CD4-positive, alpha-beta memory T cell (primary cell): ENCODE results near the gene NDUFC2. TPM values are rescaled to one million over a fixed set of nuclear protein-coding genes. Genes with fewer than 3 reads are reported as not detected.
"Not testable (repeated sequence)": the region's sequence is repeated elsewhere in the genome, so short reads cannot be mapped to it uniquely, and the experiment has no call there.

ENCODE experiments used
- CTCF ChIA-PET: fragments of 350-600 bp; sonication (Branson Sonifier 250); formaldehyde crosslinking; loops from one replicate; lab custom pipeline; 2021; ENCODE audit warnings: inconsistent platforms; ENCODE audit not compliant: partially characterized antibody; lab: Charles Lee
- POLR2A ChIA-PET: fragments of 350-600 bp; sonication (Branson Sonifier 250); formaldehyde crosslinking; loops from one replicate; lab custom pipeline; 2021; ENCODE audit not compliant: partially characterized antibody; lab: Charles Lee
- DNase-seq, 5 donors: peaks; one replicate each; pipeline versions ENCODE4 v3.0.0 to v3.0.0-alpha.2; 2020 to 2022; ENCODE audit warnings: mixed read lengths in 1 of 5
- H3K27ac ChIP-seq: one replicate; pipeline ENCODE4 v1.7.0; 2013; ENCODE audit warnings: low read depth, low read length
- H3K27me3 ChIP-seq: 2 replicates; pipeline ENCODE4 v1.7.0; 2013; ENCODE audit warnings: mild to moderate bottlenecking, low read length, moderate library complexity; ENCODE audit not compliant: insufficient read depth
- H3K36me3 ChIP-seq: 2 replicates; pipeline ENCODE4 v1.7.0; 2013; ENCODE audit warnings: mild to moderate bottlenecking, low read length, moderate library complexity; ENCODE audit not compliant: insufficient read depth
- H3K4me1 ChIP-seq: 2 replicates; pipeline ENCODE4 v1.7.0; 2013; ENCODE audit warnings: mild to moderate bottlenecking, low read length, moderate library complexity; ENCODE audit not compliant: insufficient read depth
- H3K4me3 ChIP-seq, 2 donors: one replicate each; pipeline ENCODE4 v1.7.0; 2013; ENCODE audit warnings: low read length in 2 of 2, mild to moderate bottlenecking in 1 of 2
- H3K9me3 ChIP-seq, 2 donors: one replicate each; pipeline ENCODE4 v1.7.0; 2013; ENCODE audit warnings: low read length in 2 of 2, control low read depth in 1 of 2; ENCODE audit not compliant: control insufficient read depth in 1 of 2
- H3K27ac Mint-ChIP-seq, 7 donors: one replicate each; pipeline ENCODE4 v1.8.0; 2020 to 2021; ENCODE audit warnings: mixed read lengths in 7 of 7, mild to moderate bottlenecking in 6 of 7, inconsistent platforms in 3 of 7, moderate library complexity in 3 of 7
- H3K27me3 Mint-ChIP-seq, 2 donors: one replicate each; pipeline ENCODE4 v1.8.0; 2020 to 2021; ENCODE audit warnings: mixed read lengths in 2 of 2
- H3K36me3 Mint-ChIP-seq, 2 donors: one replicate each; pipeline ENCODE4 v1.8.0; 2020 to 2021; ENCODE audit warnings: mixed read lengths in 2 of 2, inconsistent platforms in 1 of 2, mild to moderate bottlenecking in 1 of 2
- H3K4me1 Mint-ChIP-seq, 4 donors: one replicate each; pipeline ENCODE4 v1.8.0; 2020 to 2021; ENCODE audit warnings: mixed read lengths in 4 of 4, mild to moderate bottlenecking in 1 of 4
- H3K4me3 Mint-ChIP-seq, 8 donors: one replicate each; pipeline ENCODE4 v1.8.0; 2020 to 2021; ENCODE audit warnings: mixed read lengths in 8 of 8, mild to moderate bottlenecking in 7 of 8, moderate library complexity in 6 of 8, inconsistent platforms in 3 of 8
- H3K9me3 Mint-ChIP-seq, 8 donors: one replicate each; pipeline ENCODE4 v1.8.0; 2020 to 2021; ENCODE audit warnings: mixed read lengths in 8 of 8, mild to moderate bottlenecking in 5 of 8, inconsistent platforms in 3 of 8, moderate library complexity in 1 of 8
- intact Hi-C: fragments of 100-400 bp; cut with micrococcal nuclease; formaldehyde crosslinking; loops from one replicate; pipeline ENCODE4 v1.15.1; 2023
- polyA plus RNA-seq, 2 donors: library from polyadenylated mRNA; unstranded; fragments of 300-500 nt; fragmentation: Illumina TruSeq; gene quantifications; one replicate each; pipeline ENCODE4 v1.2.3, GENCODE V29; 2021
- total RNA-seq, 2 experiments: library from RNA; stranded (reverse); gene quantifications; one replicate each; pipeline ENCODE4 v1.2.3, GENCODE V29; 2021

The NDUFC2 gene
- total and polyA plus RNA-seq, 4 experiments from 2014 or later, result 80.5 to 188 (median 122) TPM

GRCh38 chr11:78044706-78045105 lies 35.0 kb downstream of the NDUFC2 start:
- no peak for DNase-seq
- Histone ChIP-seq H3K27me3 (no peaks in the 10 kb centered on the region), H3K4me3 (no peak overlapping the region), H3K4me1 (peaks cover 12% of the 10 kb centered on the region), H3K9me3 (no peaks in the 10 kb centered on the region), H3K36me3 (no peaks in the 10 kb centered on the region), H3K27ac (no peak overlapping the region)
- intact Hi-C loops, result no loop called here
- CTCF ChIA-PET, result interaction anchor here (1.4 to 3.7 kb wide), 8 partner anchors 8 to 522 kb away, joined by 5 to 28 read pairs (median 10); partner anchors contain the start of genes INTS4 and THRSP
- POLR2A ChIA-PET, result interaction anchor here (1.3 kb wide), 1 partner anchor 50 kb away, joined by 3 read pairs; the partner anchor contains the start of gene INTS4
- Mint-ChIP-seq H3K27me3 (peaks cover 0 to 1% of the 10 kb centered on the region in 2 donors), H3K36me3 (no peaks in the 10 kb centered on the region), H3K4me3 (no peak overlapping the region), H3K9me3 (no peaks in the 10 kb centered on the region), H3K4me1 (peaks cover 13 to 21% (median 17%) of the 10 kb centered on the region in 4 donors), H3K27ac (peak overlapping the region in 1 of 7 donors; percentile 35)

- Mint-ChIP-seq H3K4me3 (peak overlapping the region in 2 of 8 donors; percentile 4 to 33), H3K27ac (peak overlapping the region in 1 of 7 donors; percentile 36), H3K9me3 (no peaks in the 10 kb centered on the region), H3K4me1 (peaks cover 15 to 25% (median 19%) of the 10 kb centered on the region in 4 donors), H3K36me3 (no peaks in the 10 kb centered on the region), H3K27me3 (peaks cover 0 to 1% of the 10 kb centered on the region in 2 donors)
- no peaks in the 10 kb centered on the region for H3K9me3 ChIP-seq
- intact Hi-C loops, result no loop called here
- CTCF ChIA-PET, result no interaction called here
- no peak overlapping the region for H3K4me3 ChIP-seq
- no peak for DNase-seq
- POLR2A ChIA-PET, result no interaction called here
- H3K4me1 ChIP-seq, result peaks cover 15% of the 10 kb centered on the region
- H3K27ac ChIP-seq, result no peak overlapping the region
- no peaks in the 10 kb centered on the region for H3K27me3 ChIP-seq
- no peaks in the 10 kb centered on the region for H3K36me3 ChIP-seq
Observed at GRCh38 chr11:78041843-78042440, 37.7 kb downstream of the NDUFC2 start.

- CTCF ChIA-PET, H3K36me3 ChIP-seq, H3K27me3 Mint-ChIP-seq, H3K4me3 ChIP-seq, H3K9me3 ChIP-seq, H3K36me3 Mint-ChIP-seq, DNase-seq, H3K9me3 Mint-ChIP-seq, H3K27me3 ChIP-seq, intact Hi-C loops, H3K27ac ChIP-seq: not testable (repeated sequence)
- POLR2A ChIA-PET, result interaction anchor here (0.5 kb wide), 1 partner anchor 43 kb away, joined by 3 read pairs; no protein-coding TSS in a partner anchor
- Mint-ChIP-seq H3K4me3 (peak overlapping the region in 2 of 8 donors; percentile 4 to 33), H3K27ac (peak overlapping the region in 1 of 7 donors; percentile 36), H3K4me1 (peaks cover 15 to 22% (median 19%) of the 10 kb centered on the region in 4 donors)
- peaks cover 15% of the 10 kb centered on the region for H3K4me1 ChIP-seq
Observed at GRCh38 chr11:78041380-78041719, 38.3 kb downstream of the NDUFC2 start.

- H3K36me3 ChIP-seq, result no peaks in the 10 kb centered on the region
- Mint-ChIP-seq H3K27ac (no peak overlapping the region), H3K4me3 (no peak overlapping the region)
Observed at GRCh38 chr11:78040691-78041379, 38.8 kb downstream of the NDUFC2 start.

GRCh38 chr11:78039919-78040671 lies 39.6 kb downstream of the NDUFC2 start:
- CTCF ChIA-PET, result interaction anchor here (1.0 kb wide), 1 partner anchor 9 kb away, joined by 3 read pairs; no protein-coding TSS in a partner anchor
- no peak for DNase-seq
- Mint-ChIP-seq H3K27me3 (peaks cover 0 to 1% of the 10 kb centered on the region in 2 donors), H3K36me3 (no peaks in the 10 kb centered on the region), H3K4me3 (peak overlapping the region; percentile 12 to 89 (median 58)), H3K4me1 (peaks cover 10 to 15% (median 11%) of the 10 kb centered on the region in 4 donors), H3K27ac (peak overlapping the region in 6 of 7 donors; percentile 23 to 95 (median 77)), H3K9me3 (no peaks in the 10 kb centered on the region)
- Histone ChIP-seq H3K27ac (no peak overlapping the region), H3K4me1 (peaks cover 10% of the 10 kb centered on the region), H3K27me3 (no peaks in the 10 kb centered on the region), H3K36me3 (no peaks in the 10 kb centered on the region), H3K4me3 (no peak overlapping the region), H3K9me3 (no peaks in the 10 kb centered on the region)
- POLR2A ChIA-PET, result no interaction called here
- intact Hi-C loops, result no loop called here

More at GRCh38 chr11:78040691-78041379, 38.8 kb downstream of the NDUFC2 start:
- H3K9me3 Mint-ChIP-seq, result no peaks in the 10 kb centered on the region
- ChIA-PET CTCF (no interaction called here), POLR2A (interaction anchor here (0.5 kb wide), 1 partner anchor 43 kb away, joined by 3 read pairs; no protein-coding TSS in a partner anchor)
- intact Hi-C loops, result no loop called here
- Histone ChIP-seq H3K4me1 (peaks cover 12% of the 10 kb centered on the region), H3K9me3 (no peaks in the 10 kb centered on the region), H3K27me3 (no peaks in the 10 kb centered on the region), H3K4me3 (no peak overlapping the region), H3K27ac (no peak overlapping the region)
- H3K36me3 Mint-ChIP-seq, result no peaks in the 10 kb centered on the region
- H3K27me3 Mint-ChIP-seq, result peaks cover 0 to 1% of the 10 kb centered on the region in 2 donors
- H3K4me1 Mint-ChIP-seq, result peaks cover 11 to 18% (median 14%) of the 10 kb centered on the region in 4 donors
- no peak for DNase-seq

- intact Hi-C loops, result no loop called here
- Mint-ChIP-seq H3K27ac (peak overlapping the region in 6 of 7 donors; percentile 23 to 86 (median 61)), H3K36me3 (no peaks in the 10 kb centered on the region), H3K27me3 (peaks cover 0 to 1% of the 10 kb centered on the region in 2 donors), H3K4me1 (peaks cover 10 to 15% (median 11%) of the 10 kb centered on the region in 4 donors), H3K4me3 (peak overlapping the region in 3 of 8 donors; percentile 43 to 67 (median 54)), H3K9me3 (no peaks in the 10 kb centered on the region)
- Histone ChIP-seq H3K27ac (no peak overlapping the region), H3K27me3 (no peaks in the 10 kb centered on the region), H3K9me3 (no peaks in the 10 kb centered on the region), H3K4me1 (peaks cover 10% of the 10 kb centered on the region), H3K4me3 (no peak overlapping the region), H3K36me3 (no peaks in the 10 kb centered on the region)
- ChIA-PET CTCF (interaction anchor here (1.0 kb wide), 1 partner anchor 10 kb away, joined by 3 read pairs; no protein-coding TSS in a partner anchor), POLR2A (no interaction called here)
- no peak for DNase-seq
Observed at GRCh38 chr11:78039391-78039918, 40.2 kb downstream of the NDUFC2 start.
